D721Med (cell line): ENCODE results near the gene H1-8.

Experiments used
- DNase-seq: peaks from one replicate; pipeline ENCODE4 v3.0.0; 2011; ENCODE audit warnings: low spot score; ENCODE audit not compliant: insufficient read length
- FAIRE-seq: peaks from 2 replicates; lab custom pipeline; 2011; peaks lifted over from hg19 to GRCh38; lab: Jason Lieb, UNC
- TF ChIP-seq, protein P1 (sequence below): IDR thresholded peaks from 2 replicates; pipeline ENCODE4 v1.5.1; 2012; ENCODE audit warnings: mild to moderate bottlenecking, control low read depth; ENCODE audit not compliant: insufficient read depth; ENCODE audit errors: missing control alignments

The H1-8 gene

DNA sequence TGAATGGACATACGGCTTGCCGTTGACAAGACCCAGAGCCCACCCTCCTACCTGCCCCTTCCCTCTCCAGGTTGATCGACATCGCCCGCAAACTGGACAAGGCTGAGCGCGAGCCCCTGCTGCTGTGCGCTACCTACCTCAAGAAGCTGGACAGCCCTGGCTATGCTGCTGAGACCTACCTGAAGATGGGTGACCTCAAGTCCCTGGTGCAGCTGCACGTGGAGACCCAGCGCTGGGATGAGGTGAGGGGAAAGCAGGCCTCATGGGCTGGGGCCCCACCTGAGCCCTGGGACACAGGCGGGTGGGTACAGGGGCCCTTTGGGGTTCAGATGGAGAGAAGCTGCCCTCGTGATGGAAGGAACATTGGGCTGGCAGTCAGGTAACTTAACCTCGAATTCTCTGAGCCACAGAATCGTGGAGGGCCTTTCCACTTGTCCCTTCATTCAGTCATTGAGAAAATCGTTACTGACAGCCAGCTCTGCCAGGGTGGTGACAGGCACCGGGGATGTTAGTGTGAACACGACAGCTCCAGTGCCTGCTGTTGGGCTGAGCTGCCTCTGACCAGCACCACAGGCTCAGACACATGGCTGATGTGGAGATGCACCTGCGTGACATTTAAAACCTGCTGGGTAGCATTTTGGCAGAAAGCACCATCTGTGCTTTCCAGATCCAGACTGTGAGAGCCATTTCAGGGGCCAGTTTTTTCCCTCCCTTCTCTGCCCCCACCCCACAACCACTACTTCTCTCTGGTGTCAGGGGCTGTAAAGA is 40.1 kb upstream of the H1-8 start:
- TF ChIP-seq, protein P1, sequence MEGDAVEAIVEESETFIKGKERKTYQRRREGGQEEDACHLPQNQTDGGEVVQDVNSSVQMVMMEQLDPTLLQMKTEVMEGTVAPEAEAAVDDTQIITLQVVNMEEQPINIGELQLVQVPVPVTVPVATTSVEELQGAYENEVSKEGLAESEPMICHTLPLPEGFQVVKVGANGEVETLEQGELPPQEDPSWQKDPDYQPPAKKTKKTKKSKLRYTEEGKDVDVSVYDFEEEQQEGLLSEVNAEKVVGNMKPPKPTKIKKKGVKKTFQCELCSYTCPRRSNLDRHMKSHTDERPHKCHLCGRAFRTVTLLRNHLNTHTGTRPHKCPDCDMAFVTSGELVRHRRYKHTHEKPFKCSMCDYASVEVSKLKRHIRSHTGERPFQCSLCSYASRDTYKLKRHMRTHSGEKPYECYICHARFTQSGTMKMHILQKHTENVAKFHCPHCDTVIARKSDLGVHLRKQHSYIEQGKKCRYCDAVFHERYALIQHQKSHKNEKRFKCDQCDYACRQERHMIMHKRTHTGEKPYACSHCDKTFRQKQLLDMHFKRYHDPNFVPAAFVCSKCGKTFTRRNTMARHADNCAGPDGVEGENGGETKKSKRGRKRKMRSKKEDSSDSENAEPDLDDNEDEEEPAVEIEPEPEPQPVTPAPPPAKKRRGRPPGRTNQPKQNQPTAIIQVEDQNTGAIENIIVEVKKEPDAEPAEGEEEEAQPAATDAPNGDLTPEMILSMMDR: no peak
- FAIRE-seq: no peak
- DNase-seq: no peak

GRCh38 chr3:129503471-129504291 is 39.3 kb upstream of the H1-8 start:
- TF ChIP-seq, protein P1: no peak
- peak; percentile 42 for DNase-seq
- FAIRE-seq: no peak

DNA sequence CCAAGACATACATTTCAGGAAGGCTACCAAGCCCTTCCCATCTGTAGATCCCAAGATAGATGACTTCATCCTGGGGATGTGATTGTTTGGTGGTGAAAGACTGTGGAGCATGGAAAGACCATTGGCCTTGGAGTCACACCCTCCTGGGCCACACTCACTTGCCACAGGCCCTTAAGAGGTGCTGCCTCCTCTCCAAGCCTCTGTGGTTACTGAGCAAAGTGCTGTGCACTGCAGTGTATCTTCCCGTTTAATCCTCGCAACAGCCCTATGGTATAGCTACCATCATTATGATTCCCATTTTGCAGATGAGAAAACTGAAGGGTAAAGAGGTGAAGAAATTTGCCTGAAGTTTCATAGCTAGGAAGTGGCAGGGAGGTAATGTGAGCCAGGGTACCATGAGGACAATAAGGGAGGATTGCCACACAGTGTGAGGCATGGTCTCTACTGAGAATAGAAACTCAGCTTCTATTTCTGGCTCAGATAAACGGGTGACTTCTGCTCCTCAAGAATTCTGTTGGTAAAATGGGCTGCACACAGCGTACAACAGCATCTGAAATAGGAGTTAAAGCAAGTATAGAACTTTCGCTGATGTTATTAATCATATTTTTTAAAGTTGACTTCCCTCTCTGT is 38.4 kb upstream of the H1-8 start:
- TF ChIP-seq, protein P1: no peak
- DNase-seq: no peak
- FAIRE-seq: no peak

DNA sequence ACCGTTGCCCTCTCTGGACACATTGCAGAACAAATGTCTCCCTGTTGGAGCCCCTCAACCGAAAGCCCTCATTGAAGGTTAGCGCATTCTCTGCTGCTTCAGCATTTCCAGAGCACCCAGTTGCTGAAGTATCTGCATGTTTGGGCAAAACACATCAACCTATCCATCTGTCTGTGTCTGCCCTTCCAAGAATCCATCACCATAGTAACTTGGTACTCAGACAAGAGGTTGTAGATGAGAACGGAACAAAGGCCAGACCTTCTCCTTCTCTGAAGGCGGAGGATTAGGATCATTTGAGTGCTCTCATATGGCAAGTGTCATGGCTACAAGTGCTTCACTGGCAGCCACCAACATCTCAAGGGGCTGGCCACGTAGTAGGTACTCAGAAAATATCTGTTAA is 37.6 kb upstream of the H1-8 start:
- FAIRE-seq (no peak), DNase-seq (no peak)
- TF ChIP-seq, protein P1: no peak

DNA sequence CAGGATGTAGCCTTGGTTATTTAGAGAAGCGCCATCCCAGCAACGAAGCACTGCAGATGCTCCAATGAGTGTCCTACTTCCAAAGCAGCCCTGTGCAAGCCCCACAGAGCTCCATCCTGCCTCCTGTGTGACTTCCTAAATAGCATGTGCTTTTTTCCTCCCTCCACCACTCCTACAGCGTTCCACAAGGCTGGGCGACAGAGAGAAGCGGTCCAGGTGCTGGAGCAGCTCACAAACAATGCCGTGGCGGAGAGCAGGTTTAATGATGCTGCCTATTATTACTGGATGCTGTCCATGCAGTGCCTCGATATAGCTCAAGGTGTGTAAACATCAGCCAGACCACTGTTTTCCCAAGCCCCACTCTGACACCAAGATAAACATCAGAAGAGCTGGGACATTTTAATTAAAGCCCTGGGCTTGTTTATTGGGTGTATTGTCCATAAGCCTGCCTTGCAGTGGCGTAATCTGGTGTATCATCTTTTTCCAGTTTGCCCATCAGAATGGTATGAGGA is 36.7 kb upstream of the H1-8 start:
- TF ChIP-seq, protein P1: no peak
- FAIRE-seq (no peak), DNase-seq (no peak)

- TF ChIP-seq, protein P1: no peak
- DNase-seq: no peak
- no peak for FAIRE-seq
Measured at GRCh38 chr3:129507181-129507831, 35.7 kb upstream of the H1-8 start.
